ENCODE data around the gene TC2N.

GRCh38 chr14:91877376-91877915, 10.1 kb upstream of the TC2N start:
- TF ChIP-seq CTCF (IDR thresholded peaks at IDR 0.05; ENCODE audit: borderline replicate concordance, extremely low read depth, low read length, poor library complexity, severe bottlenecking) (no peak), EZH2 (IDR thresholded peaks at IDR 0.05; ENCODE audit: borderline replicate concordance, low read depth, low read length, severe bottlenecking) (no peak)

Data from DND-41 (cell line).